Anterior cingulate cortex (tissue), 58 donors: Measurements from ENCODE around the gene SLC35F3.
"Not testable (repeated sequence)": the region's sequence is repeated elsewhere in the genome, so short reads cannot be mapped to it uniquely, and the experiment has no call there.

Source experiments
- DNase-seq, 58 donors: peaks; one replicate each; lab custom pipeline; 2025; lab: John Stamatoyannopoulos, UW

SLC35F3 gene

GRCh38 chr1:234238060-234238459 is 333.6 kb downstream of the SLC35F3 start:
- no peak for DNase-seq

- DNase-seq: no peak
Measured at GRCh38 chr1:234239515-234239914, 335.0 kb downstream of the SLC35F3 start.

DNA sequence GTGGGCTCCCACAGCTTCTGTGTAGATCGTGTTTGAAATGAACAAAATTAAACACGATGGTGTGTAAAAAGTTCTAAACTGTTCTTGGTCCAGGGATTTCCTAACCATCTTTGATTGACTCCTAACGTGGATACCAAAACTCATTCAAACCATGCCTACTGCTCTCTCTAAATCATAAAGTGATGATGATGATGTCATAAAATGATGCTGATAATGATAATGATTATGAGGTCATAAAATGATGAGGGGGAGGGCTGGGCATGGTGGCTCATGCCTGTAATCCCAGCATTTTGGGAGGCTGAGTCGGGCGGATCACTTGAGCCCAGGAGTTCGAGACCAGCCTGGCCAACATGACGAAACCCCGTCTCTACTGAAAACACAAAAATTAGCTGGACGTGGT is 335.5 kb downstream of the SLC35F3 start:
- DNase-seq: no peak

GRCh38 chr1:234240680-234241079 is 336.2 kb downstream of the SLC35F3 start:
- no peak for DNase-seq

GRCh38 chr1:234241941-234242490 is 337.5 kb downstream of the SLC35F3 start:
- DNase-seq: no peak

DNA sequence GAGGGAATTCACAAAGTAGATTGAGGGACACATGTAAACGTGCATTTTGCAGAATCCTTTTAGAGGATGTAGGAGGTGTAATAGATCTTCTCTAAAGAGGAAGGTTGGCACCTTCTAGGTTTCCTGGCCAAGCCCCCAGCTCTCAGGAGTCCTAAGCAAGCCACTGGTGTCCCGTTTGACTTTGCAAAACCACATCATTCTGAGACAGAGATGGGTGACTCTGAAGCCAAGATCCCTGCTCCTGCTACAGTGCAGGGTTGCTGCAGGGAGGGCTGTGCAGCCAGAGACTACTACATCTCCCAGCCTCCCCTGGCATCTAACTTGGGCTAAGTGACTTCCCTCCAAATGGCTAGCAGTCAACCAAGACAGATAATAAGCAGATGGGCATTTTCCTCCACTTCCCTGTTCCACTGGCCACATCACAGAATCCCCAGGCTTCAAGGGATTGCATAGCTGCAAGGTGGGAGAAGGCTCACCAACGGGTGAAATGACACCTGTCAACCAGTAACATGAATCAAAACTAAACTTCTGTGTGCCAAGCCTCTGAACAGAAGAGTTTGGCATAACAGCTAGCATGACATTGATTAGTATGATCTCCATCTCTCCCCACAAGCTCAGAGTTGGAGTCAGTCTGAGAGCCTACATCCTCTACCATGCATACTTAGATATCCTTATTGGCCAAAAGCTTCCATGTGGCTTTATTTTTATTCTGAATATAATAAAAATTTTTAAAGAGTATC is 339.2 kb downstream of the SLC35F3 start:
- DNase-seq: no peak

DNA sequence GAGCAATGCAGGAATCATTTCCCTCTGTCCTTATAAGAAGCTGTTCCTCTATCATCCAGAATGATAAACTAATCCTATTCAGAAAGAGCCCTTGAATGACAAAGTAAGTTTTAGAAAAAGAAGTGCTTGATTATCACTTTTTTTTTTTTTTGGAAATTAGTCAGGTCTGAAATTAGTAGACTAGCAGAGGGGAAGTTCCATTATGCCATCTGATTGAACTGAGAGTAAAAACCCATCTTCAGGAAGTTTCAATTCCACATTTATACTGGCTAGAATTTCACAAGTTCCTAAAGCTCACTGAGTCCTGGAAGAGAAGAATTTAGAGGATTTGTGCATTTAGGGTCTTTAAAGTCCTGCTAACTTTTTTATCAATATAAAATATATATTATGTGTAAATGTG is 340.0 kb downstream of the SLC35F3 start:
- no peak for DNase-seq

GRCh38 chr1:234246638-234247116 is 342.2 kb downstream of the SLC35F3 start:
- no peak for DNase-seq

DNA sequence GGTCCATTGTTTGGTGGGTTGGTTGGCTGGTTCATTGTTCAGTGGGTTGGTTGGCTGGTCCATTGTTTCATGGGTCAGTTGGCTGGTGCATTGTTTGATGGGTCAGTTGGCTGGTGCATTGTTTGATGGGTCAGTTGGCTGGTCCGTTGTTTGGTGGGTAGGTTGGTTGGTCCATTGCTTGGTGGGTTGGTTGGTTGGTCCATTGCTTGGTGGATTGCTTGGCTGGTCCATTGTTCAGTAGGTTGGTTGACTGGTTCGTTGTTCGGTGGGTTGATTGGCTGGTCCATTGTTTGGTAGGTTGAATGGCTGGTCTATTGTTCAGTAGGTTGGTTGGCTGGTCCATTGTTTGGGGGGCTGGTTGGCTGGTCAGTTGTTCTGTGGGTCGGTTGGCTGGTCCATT is 343.3 kb downstream of the SLC35F3 start:
- DNase-seq: not testable (repeated sequence)

DNA sequence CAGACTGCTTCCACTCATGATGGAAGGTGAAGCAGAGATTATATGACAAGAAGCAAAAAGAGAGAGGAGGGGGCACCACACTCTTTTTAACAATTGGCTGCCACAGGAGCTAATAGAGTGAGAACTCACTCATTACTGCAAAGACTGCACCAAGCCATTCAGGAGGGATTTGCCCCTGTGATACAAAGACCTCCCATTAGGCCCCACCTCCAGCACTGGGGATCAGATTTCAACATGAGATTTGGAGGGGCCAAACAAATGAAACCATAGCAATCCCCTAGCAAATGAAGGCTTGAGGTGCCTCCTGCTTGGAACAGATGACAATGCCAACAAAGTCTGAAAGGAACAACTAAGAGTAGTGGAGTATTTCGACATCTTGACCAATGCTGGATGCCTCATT is 346.3 kb downstream of the SLC35F3 start:
- no peak for DNase-seq

DNA sequence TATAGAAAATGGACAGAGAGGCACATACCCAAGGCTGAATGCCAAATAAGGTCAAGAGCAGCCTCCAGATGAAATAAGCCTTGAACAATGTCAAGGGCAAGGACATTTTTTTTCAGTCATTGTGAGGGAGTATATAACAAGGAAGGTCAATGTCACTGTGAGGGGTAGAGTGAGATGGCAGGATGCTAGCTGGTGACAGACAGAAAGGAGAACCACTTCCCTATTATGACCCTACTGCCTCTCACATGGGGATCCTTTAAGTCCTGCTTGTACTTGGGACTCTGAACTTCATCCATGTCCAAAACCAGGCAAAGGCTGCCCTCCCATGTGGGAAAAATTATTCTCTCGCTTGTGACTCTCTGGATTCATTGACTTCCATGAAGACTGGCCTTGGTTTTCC is 349.3 kb downstream of the SLC35F3 start:
- DNase-seq: no peak

- no peak for DNase-seq
Measured at GRCh38 chr1:234256359-234256758, 351.9 kb downstream of the SLC35F3 start.

GRCh38 chr1:234258071-234258470 is 353.6 kb downstream of the SLC35F3 start:
- DNase-seq: no peak

DNA sequence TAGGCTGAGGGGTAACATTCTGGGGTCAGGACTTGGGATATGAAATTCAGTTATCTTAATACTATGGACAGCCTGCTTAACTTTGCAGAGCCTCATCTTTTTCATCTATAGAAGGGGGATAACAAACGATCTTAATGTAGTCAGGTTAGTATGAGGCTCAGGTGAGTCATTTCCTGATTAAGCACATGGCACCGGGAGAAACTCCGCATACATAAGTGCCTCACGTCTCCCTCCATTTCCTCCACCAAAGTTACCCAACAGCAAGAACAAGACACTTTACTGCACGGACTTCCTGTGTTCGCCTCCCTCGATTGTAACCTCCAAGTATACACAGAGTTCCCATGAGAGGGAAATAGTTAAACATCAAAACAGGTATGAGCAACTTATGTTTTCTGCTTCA is 356.1 kb downstream of the SLC35F3 start:
- DNase-seq: no peak

DNA sequence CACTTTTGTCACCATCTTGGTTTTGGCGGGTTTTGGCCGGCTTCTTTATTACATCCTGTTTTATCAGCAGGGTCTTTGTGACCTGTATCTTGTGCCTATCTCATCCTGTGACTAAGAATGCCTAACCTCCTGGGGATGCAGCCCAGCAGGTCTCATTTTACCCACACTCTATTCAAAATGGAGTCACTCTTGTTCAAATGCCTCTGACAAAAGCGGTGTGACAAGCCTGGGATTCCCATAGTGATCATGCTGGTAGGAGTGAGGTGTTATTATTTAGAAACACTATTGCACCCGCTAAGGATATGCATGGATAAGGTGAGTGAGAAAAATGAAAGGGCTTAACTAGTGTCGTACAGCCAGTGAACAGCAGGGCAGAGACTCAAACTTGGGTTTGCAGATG is 357.1 kb downstream of the SLC35F3 start:
- no peak for DNase-seq

DNA sequence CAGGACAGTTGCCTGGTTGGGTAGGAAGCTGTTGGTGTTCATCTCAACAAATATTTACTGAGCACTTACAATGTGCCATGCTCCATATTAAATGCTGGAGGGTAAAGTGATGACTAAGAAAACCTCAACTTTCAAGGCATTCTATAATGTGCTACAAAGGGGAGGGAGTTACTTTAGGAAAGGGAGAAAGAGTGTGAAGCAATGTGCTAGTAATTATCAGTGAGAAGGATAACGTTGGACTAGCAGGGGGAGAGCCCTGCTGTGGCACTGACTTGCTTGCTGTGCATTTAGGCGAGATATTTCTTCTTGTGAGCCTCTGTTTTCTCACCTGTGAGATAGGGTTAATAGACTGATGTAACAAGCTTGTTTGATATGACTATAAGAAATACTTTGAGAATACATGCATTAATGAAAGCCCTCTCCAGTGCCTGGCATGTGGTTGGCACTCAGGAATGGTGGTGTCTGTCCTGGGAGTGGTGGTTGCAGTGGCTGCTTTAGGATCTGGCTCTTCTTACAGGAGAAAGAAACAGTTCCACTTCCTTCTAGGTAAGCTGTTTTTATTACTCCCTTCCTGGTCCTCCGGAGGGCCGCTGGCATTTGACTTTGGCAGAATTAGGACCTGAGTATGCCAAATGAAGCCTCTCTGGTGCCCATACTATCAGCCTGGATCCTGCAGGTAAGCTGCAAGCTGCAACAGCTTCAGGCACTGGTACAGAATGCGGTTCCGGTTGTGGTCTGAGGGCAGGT is 357.7 kb downstream of the SLC35F3 start:
- no peak for DNase-seq

DNA sequence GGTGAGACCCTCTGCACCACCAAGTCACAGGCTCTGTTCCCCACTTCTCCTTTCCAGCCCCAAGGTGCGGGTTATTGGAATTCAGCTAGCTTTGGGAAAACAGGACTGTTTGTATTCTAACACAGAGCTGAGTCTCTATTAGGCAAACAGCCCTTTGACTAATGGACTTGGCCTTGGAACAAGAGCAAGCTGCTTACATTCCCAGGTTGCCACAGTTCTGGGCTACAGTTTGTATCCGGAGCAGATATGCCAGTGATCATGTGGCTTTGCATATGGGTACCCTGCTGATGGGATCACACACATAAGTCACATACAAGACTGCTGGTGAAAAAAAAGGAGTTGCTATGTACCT is 358.3 kb downstream of the SLC35F3 start:
- DNase-seq: no peak

DNA sequence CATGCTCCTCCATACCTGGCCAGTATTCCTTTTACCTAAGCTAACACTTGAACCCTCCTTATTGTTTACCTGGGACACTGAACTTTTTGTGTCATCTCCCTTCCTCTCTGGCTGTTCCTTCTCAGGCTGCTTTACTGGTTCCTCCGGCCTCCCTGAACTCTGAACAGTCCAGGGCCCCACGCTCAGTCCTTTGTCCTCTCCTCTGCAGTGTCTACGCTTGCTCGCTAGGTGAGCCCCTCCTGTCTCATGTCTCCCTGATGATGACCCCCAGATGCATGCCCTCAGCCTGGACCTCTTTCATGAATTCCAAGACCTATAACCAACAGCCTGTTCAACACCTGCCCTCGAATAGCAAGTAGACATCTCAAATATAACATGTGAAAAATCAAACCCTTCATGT is 360.4 kb downstream of the SLC35F3 start:
- DNase-seq: no peak

DNA sequence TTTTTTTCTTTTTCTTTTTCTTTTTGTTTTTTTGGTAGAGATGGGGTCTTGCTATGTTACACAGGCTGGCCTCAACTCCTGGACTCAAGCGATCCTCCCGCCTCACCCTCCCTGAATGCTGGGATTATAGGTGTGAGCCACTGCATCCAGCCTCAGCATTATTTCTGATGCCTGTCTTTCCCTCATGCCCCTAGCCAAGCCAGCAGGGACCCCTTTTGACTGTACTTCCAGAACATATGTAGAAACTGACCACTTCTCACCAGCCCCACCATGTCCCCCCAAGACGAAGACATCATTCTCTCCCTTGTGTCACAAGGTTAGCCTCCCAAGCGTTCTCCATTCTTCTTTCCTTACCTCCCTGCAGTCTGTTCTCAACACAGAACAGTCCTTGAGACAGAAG is 360.8 kb downstream of the SLC35F3 start:
- DNase-seq: no peak

DNA sequence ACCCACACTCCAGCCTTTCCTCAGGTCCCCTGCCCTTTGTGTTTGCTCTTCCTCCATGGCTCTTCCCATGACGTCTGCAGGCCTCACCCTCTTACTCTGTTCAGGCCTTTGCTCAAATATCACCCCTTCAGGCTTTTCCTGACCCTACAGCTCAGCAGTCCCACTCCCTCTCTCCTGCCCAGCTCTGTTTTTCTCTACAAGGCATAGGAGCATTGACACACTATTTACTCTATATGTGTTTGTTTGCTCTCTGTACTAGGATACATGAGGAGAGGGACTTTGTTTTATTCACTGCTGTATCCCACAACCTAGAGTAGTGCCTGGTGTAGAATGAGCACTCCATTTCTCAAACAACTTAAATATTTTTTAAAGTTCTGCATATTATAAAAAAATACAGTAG is 361.4 kb downstream of the SLC35F3 start:
- no peak for DNase-seq

DNA sequence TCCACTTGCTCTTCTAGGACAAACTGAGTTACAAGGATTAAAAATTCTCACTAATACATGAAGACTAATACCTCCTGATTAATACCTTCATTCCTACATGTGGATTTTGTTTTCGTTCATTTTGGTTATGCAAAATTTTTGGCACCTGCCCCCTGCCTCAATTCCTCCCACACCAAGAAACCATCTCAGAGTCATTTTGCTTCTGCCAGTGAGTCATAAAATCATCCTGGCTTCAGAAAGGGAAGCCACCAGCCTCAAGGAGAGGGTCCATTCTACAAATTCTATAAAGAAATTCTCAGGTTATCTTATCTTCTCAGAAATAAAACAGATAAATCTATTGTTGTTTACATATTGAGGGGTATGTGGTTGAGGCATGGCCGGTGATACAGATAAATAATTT is 365.6 kb downstream of the SLC35F3 start:
- no peak for DNase-seq
